Right atrium auricular region (tissue), 2 donors: ENCODE measurements around the gene HBS1L. TPM values are rescaled to one million over a fixed set of nuclear protein-coding genes. Genes with fewer than 3 reads are reported as not detected.

Source experiments
- DNase-seq: peaks from one replicate; pipeline ENCODE4 v3.0.0-alpha.2; 2019; ENCODE audit warnings: low spot score
- H3K27ac ChIP-seq, 2 donors: fragments of 200-600 bp; sonication (generic); 1 replicate in 1 of 2; 2 replicates in 1 of 2; pipeline ENCODE4 v1.5.1; 2016 to 2019
- H3K27me3 ChIP-seq, 2 donors: fragments of 200-600 bp; sonication (generic); one replicate each; pipeline versions ENCODE4 v1.5.1 to v1.6.0; 2017 to 2019
- H3K36me3 ChIP-seq: fragments of 200-600 bp; sonication (generic); one replicate; pipeline ENCODE4 v1.5.1; 2016
- H3K4me1 ChIP-seq, 2 donors: fragments of 200-600 bp; sonication (generic); one replicate each; pipeline versions ENCODE4 v1.5.1 to v1.6.0; 2017 to 2019
- H3K4me3 ChIP-seq, 2 donors: fragments of 200-600 bp; sonication (generic); 1 replicate in 1 of 2; 2 replicates in 1 of 2; pipeline ENCODE4 v1.5.1; 2017 to 2019; ENCODE audit warnings: mild to moderate bottlenecking in 1 of 2, moderate library complexity in 1 of 2
- H3K9me3 ChIP-seq, 2 donors: fragments of 200-600 bp; sonication (generic); one replicate each; pipeline ENCODE4 v1.5.1; 2019
- CTCF ChIP-seq, 2 donors: fragments of 200-600 bp; sonication (generic); IDR thresholded peaks; one replicate each; pipeline ENCODE4 v1.5.1; 2019; ENCODE audit warnings: antibody characterized with exemption in 2 of 2
- total RNA-seq, 2 donors: library from RNA; depleted of rRNA; stranded (reverse); fragments of >200 nt; gene quantifications; one replicate each; pipeline ENCODE4 v1.1.0, GENCODE V29; 2016

The HBS1L gene
- total RNA-seq, 2 donors from 2014 or later = 42.9 to 60.4 TPM

GRCh38 chr6:135056632-135057031 lies 2.0 kb upstream of the HBS1L start:
- TF ChIP-seq CTCF (IDR thresholded peaks at IDR 0.05) = no peak
- Histone ChIP-seq H3K27ac (no peak overlapping the region), H3K36me3 (no peaks in the 10 kb centered on the region), H3K27me3 (no peaks in the 10 kb centered on the region), H3K9me3 (no peaks in the 10 kb centered on the region), H3K4me3 (no peak overlapping the region), H3K4me1 (peaks cover 0 to 23% of the 10 kb centered on the region in 2 donors)
- DNase-seq = no peak

- no peaks in the 10 kb centered on the region for H3K9me3 ChIP-seq
- no peak for TF ChIP-seq CTCF (IDR thresholded peaks at IDR 0.05)
- peaks cover 0 to 23% of the 10 kb centered on the region in 2 donors for H3K4me1 ChIP-seq
- peak overlapping the region; percentile 89 to 94 for H3K4me3 ChIP-seq
- H3K36me3 ChIP-seq = peaks cover 9% of the 10 kb centered on the region
- H3K27ac ChIP-seq = peak overlapping the region; percentile 78 to 90
- no peaks in the 10 kb centered on the region for H3K27me3 ChIP-seq
- DNase-seq = no peak
Observed at GRCh38 chr6:135054226-135054568, 425 bp downstream of the HBS1L start.

GRCh38 chr6:135053406-135053805 lies 1.2 kb downstream of the HBS1L start:
- Histone ChIP-seq H3K36me3 (peaks cover 14% of the 10 kb centered on the region), H3K4me3 (peak overlapping the region in 1 of 2 donors; percentile 94), H3K4me1 (peaks cover 0 to 23% of the 10 kb centered on the region in 2 donors), H3K27me3 (no peaks in the 10 kb centered on the region), H3K9me3 (no peaks in the 10 kb centered on the region), H3K27ac (no peak overlapping the region)
- TF ChIP-seq CTCF (IDR thresholded peaks at IDR 0.05) = no peak
- DNase-seq = no peak

GRCh38 chr6:135052939-135053338 lies 1.7 kb downstream of the HBS1L start:
- Histone ChIP-seq H3K27me3 (no peaks in the 10 kb centered on the region), H3K36me3 (peaks cover 14% of the 10 kb centered on the region), H3K4me3 (no peak overlapping the region), H3K27ac (no peak overlapping the region), H3K9me3 (no peaks in the 10 kb centered on the region), H3K4me1 (peaks cover 0 to 23% of the 10 kb centered on the region in 2 donors)
- TF ChIP-seq CTCF (IDR thresholded peaks at IDR 0.05) = no peak
- no peak for DNase-seq

GRCh38 chr6:135048915-135049314 lies 5.7 kb downstream of the HBS1L start:
- no peaks in the 10 kb centered on the region for H3K27me3 ChIP-seq
- no peaks in the 10 kb centered on the region for H3K9me3 ChIP-seq
- H3K4me3 ChIP-seq = no peak overlapping the region
- H3K4me1 ChIP-seq = peaks cover 0 to 27% of the 10 kb centered on the region in 2 donors
- no peak for DNase-seq
- no peak for TF ChIP-seq CTCF (IDR thresholded peaks at IDR 0.05)
- peaks cover 14% of the 10 kb centered on the region for H3K36me3 ChIP-seq
- H3K27ac ChIP-seq = no peak overlapping the region

- TF ChIP-seq CTCF (IDR thresholded peaks at IDR 0.05) = no peak
- H3K9me3 ChIP-seq = no peaks in the 10 kb centered on the region
Observed at GRCh38 chr6:135047336-135047735, 7.3 kb downstream of the HBS1L start.

More at GRCh38 chr6:135047336-135047735, 7.3 kb downstream of the HBS1L start:
- Histone ChIP-seq H3K27me3 (no peaks in the 10 kb centered on the region), H3K4me1 (peaks cover 0 to 15% of the 10 kb centered on the region in 2 donors), H3K4me3 (no peak overlapping the region), H3K27ac (no peak overlapping the region), H3K36me3 (peaks cover 14% of the 10 kb centered on the region)
- DNase-seq = no peak
